CD4-positive, alpha-beta T cell treated with Interleukin-15 for 1 hour (primary cell): ENCODE measurements around the gene TMEM163.
A peak's percentile ranks its signal among the peaks of the same experiment; 100 is the strongest.

ENCODE experiments used
- DNase-seq: peaks from one replicate; pipeline ENCODE4 v3.0.0-alpha.2; 2020

TMEM163 gene

DNA sequence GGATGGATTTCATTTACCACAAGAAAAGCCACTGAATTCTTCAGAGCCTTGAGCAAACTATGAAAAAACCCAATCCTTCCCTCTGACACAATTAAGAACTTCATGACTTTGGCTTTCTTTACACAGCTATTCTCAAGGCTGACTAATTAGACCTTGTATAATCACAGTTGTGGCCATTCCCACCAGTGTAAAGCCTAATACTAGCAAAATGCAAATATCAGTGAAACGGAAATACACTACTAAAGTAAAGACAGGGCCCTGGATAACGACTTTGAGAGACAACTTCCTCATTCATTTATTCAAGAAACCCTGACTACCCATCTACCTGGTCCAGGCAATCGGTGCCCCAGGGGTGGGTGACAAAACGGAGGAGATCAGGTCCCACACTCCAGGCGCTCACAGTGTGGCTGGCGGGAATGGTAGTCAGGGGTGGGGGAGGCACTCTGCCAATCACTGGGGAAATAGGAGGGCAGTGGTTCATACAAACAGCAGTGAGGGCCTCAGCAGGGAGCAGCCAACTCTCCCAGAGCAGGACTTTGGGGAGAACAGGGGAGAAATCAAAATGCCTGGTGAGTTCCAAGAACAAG, 28.1 kb downstream of the TMEM163 start:
- no peak for DNase-seq

GRCh38 chr2:134689315-134689714, 29.5 kb downstream of the TMEM163 start:
- DNase-seq, result no peak

GRCh38 chr2:134685967-134686366, 32.8 kb downstream of the TMEM163 start:
- no peak for DNase-seq

DNA sequence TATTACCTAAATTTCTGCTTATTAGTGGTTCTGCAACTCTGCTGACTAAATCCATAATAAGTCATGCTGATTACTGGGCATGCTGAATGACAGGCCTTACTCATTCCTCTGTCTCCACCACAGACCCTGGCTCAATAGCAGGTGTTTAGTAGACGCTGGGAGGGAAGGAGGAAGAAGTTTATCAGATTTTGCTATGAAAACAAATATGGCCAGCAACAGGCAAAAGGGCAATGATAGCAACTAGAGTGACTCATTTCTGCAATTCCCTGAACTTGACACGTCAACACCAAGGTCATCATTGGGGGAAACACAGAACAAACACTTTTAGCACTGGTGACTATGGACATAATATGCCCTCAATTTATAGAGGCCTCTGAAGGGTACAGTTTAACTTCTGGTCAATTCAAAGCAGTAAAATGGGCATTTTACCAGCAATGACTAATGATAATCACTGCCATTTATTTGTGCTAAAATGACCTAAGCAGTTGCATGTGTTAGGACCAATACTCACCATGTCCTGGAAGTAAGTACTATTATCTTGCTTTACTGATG, 35.2 kb downstream of the TMEM163 start:
- DNase-seq, result no peak

DNA sequence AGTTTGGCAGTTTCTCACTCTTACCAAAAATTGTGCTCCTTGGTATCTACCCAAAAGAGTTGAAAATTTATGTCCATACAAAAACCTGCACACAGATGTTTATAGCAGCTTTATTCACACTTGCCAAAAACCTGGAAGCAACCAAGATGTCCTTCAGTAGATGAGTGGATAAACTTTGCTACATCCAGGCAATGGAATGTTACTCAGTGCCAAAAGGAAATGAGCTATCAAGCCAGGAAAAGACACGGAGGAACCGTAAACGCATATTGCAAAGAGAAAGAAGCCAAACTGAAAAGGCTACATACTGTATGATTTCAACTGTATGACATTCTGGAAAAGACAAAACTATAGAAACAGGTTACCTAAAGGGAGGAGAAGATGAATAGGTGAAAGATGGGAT, 36.1 kb downstream of the TMEM163 start:
- no peak for DNase-seq

- no peak for DNase-seq
Measured at GRCh38 chr2:134681201-134681600, 37.6 kb downstream of the TMEM163 start.

- peak; percentile 54 for DNase-seq
Measured at GRCh38 chr2:134679745-134680144, 39.1 kb downstream of the TMEM163 start.

- no peak for DNase-seq
Measured at GRCh38 chr2:134679294-134679693, 39.5 kb downstream of the TMEM163 start.

DNA sequence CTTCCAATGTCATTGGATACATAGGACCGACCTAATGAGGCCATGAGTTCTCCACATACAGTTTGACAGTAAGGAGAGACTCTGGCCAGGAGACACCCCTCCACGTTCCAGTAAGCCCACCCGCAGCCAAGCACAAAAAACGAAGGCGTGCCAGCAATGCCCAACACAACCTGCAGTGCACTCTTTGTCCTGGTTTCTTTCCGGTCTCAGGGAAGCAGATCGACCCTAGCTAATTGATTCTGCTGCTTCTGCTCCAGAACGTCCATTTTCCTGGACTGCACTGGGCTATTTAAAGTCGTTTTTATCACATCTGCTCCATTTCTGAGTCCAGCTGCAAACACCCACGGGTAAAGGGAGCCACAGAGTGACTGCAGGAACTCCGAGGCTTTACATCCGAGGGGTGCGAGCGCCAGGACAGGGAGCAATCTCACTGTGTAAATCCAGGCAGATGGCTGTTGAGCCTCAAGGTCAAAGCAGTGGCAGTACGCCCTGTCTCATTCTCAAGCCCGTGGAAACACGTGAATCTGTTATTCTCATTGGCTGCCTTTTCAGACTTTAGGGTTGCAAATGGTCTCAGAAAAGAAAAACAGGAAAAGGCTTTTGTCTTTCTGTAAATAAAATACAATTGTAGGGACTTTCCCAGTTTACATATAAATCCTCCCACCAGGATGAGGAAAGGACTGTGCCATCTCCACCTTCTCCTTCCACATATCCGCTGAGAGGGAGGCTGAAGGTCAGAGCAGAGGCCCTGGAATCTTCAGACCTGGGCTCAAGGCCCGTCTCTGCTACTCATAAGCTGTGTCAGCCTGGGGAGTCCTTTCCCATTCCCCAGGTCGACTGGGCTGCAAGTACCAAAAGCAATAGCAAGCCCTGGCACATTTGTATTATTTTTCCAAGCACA, 40.7 kb downstream of the TMEM163 start:
- DNase-seq, result no peak

DNA sequence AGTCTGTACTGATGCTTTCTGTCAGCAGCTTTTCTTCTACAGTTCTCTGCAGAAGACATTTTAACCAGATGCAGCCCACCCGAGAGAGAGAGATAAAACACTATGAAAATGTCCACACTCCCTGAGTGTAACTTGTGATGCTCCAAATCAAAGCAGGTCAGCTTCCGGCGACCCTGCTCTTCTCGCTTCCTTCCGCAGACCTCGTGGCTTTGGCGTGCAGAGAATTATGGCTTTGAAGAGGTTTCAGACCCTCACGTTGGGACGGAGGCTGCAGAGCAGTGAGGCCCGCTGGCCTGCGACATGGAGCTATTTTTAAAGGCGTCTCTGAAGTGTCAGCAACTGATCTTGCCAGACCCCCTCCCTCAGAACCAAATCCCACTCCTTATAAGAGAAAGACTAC, 41.8 kb downstream of the TMEM163 start:
- no peak for DNase-seq

DNA sequence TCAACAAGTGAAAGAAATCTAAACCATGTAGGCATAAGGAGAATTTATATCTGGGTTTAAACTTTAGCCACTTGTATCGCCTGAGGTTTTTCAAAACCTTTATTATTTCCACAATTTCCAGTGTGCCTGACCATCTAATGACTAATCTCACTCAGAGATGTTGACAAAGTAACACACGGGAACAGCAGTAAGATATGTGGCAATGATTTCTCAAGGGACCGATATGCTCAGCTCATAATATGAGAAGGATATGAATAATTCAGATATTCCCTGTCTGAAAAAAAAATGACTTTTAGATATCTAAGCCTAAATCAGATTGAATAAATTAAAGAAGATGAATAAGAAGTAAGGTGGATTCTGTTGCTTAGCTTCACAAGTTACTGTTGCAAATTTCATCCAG, 43.5 kb downstream of the TMEM163 start:
- DNase-seq, result no peak

DNA sequence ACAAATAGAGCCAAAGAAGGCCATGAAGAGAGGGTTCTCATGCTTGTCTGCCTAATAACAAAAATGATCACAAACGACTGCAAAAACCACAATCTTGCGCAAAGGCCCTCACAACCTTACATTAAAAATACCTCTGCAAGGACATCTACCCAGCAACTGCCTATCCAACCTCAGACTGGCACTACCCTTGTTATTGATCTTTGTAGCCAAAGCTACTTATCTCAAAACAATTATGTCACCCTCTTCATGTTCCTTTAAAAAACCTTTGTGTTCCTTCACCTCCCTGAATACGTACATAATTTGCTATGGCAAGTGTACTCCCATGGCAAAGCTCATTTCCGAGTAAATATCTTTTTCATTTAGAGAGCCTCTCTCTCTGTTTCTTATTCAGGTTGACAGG, 44.1 kb downstream of the TMEM163 start:
- no peak for DNase-seq

- DNase-seq, result no peak
Measured at GRCh38 chr2:134671513-134671912, 47.3 kb downstream of the TMEM163 start.

DNA sequence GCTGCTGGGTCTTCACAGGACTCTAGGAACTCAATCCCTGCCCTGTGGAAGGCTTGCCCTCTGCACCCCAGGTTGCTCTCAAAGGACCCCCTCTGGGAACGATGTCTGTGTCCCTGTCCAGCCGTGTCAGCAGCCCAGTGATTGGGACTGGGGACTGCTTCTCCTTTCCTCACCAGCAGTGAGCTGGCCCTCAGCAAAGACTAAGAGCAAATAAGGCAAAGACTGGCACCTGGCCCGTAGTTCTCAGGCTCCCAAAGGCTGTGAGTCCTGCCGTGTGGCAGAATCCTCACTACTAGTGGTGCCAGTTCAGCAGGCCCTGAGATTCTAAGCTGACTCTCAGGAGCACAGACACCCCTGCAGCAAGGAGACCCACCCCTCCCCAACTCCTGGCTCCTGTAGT, 47.8 kb downstream of the TMEM163 start:
- DNase-seq, result no peak

DNA sequence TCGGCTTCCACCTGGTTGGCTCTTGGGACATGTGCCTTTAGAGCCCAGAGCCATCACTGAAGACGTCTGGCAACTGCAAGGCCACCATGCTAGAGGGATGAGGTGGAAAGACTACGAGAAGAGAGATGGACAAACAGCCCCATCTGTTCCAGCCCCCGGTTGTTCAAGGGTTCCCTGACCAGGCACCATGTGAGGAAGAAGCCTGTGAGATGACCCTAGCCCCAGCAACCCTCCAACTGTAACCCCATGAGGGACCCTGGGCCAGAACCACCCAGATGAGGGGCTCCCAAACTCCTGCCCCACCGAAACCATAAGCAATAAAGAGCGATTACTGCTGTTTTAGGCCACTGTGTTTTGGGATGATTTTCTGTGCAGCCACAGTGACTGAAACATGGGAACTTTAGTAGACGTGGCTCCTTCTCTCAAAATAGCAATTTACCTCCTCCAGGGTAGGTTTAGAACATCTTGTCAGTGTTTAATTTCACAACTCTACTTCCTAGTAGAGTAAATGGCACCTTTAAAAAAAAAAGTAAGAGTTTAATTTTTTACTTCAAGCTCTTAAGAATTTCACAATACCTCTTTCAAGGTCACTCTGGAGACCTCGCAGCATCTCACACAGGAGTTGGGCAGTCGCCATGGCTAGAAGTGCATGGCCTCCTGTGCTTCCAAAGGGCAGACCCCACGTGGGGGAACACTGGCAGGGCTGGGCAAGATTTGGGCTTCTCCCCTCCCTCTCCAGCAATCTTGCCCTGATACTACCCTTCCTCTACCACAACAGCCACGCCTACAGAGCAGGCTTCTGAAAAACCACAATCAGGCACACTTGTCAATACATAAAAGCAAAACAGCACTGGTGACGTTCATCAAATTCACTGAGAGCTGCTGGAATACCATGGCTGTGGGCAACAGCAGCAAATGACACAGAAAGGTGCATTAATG, 48.8 kb downstream of the TMEM163 start:
- DNase-seq, result peak; percentile 76

- peak; percentile 58 for DNase-seq
Measured at GRCh38 chr2:134668821-134669220, 50.0 kb downstream of the TMEM163 start.

GRCh38 chr2:134667541-134667940, 51.3 kb downstream of the TMEM163 start:
- DNase-seq, result no peak

GRCh38 chr2:134667081-134667480, 51.7 kb downstream of the TMEM163 start:
- DNase-seq, result no peak

GRCh38 chr2:134665727-134666506, 52.9 kb downstream of the TMEM163 start:
- DNase-seq, result no peak

DNA sequence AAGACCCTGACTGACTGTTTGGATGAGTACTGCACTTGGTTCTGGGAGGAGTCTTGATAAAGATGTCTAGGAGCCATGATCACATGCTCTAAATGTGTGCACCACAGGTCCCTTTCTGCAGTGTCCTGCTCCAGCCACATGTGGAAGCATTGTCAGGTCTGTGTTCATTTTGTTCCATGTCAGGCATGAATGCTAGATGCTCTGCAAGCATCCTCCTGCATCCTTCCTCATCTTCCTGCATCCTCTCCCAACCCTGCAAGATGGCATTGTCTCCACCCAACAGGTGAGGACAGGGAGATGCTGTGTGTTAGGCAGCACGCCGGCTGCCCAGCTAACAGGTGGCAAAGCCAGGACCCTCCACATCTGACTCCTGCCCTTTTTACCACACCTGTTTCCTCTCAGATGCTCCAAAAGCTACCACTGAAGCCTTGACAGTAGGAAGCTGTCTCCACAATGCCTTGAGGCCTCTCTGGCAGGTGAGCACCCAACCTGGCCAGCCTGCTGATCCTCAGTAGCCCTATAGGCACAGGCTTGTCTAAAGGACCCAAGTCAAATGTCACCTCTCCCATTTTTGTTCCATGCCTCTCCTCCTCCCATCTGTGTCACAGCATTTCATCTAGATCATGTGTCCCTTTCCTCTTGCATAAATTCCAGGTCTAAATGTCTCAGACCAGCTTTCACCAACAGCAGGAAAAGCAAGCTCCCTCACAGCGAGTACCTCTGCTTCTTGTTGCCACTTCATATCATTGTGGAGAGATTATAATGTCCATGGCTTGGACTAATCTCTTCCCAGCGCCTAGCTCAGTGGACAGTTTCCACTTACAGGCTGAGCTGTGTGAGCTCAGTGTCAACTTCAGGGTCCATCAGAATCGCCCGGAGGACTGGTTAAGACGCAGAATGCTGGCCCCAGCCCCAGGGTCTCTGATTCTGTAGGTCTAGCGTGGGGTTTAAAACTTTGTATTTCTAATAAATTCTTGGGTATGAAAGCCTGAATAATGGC, 55.0 kb downstream of the TMEM163 start:
- no peak for DNase-seq

DNA sequence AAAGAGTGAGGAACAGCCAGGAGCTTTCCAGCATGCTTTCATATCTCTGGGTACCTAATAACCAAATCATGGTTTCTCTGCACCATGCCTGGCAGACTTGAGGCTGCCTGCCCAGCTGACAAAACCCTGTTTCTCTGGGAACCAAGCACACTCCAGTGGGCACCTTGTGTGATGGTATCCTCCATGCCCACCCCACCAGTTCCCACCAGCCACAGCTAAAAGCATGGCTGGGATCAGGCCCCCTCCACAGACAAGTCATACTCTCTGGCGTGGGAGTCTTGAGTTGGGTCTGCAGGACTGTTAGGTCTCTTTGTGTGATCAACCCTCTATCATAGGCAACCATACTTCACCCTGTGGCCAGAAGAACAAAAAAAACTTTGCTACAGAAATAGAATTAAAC, 56.0 kb downstream of the TMEM163 start:
- DNase-seq, result no peak
